Measurements from ENCODE around the gene SHQ1.
"Not testable (repeated sequence)": the region's sequence is repeated elsewhere in the genome, so short reads cannot be mapped to it uniquely, and the experiment has no call there.

Gene SHQ1

DNA sequence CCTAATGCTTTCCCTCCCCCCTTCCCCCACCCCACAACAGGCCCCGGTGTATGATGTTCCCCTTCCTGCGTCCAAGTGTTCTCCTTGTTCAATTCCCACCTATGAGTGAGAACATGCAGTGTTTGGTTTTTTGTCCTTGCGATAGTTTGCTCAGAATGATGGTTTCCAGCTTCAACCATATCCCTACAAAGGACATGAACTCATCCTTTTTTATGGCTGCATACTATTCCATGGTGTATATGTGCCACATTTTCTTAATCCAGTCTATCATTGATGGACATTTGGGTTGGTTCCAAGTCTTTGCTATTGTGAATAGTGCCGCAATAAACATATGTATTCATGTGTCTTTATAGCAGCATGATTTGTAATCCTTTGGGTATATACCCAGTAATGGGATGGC lies 137.8 kb downstream of the SHQ1 start:
- not testable (repeated sequence) for DNase-seq

DNA sequence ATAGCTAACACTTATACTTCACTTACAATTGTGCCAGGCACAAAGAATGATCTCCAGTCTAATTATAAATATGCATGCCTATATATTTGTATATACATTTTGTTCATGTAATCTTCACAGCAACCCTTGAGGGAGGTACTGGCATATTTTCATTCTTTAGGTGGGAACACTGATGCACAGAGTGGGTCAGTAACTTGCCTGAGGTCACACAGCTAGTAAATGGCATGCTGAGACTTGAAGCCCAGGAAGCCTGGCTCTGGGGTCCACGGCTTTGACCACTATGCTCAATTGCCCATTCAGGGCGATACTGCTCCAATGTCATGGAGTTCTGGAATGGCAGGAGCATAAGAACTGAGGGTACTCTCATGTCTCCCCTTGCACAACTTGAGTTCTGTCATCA lies 139.8 kb downstream of the SHQ1 start:
- DNase-seq = no peak

DNA sequence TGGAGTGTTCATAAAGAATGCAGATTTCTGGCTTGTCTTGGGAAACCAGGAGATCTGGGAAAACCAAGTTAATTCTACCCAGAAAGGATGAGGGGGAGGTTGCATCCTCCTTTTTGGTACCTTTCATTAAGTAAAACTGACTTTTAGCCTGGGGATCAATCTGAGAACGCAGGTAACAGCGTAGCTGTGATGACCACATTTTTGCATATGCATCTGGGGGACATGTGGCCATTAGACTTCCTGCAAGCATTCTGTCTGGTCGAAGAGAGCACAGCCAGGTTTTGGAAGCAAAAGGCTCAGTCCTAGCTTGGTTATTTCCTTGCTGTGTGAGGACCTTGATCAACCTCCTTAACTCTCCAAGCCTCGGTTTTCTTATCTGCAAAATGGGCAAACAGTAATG lies 145.2 kb downstream of the SHQ1 start:
- DNase-seq = no peak

DNA sequence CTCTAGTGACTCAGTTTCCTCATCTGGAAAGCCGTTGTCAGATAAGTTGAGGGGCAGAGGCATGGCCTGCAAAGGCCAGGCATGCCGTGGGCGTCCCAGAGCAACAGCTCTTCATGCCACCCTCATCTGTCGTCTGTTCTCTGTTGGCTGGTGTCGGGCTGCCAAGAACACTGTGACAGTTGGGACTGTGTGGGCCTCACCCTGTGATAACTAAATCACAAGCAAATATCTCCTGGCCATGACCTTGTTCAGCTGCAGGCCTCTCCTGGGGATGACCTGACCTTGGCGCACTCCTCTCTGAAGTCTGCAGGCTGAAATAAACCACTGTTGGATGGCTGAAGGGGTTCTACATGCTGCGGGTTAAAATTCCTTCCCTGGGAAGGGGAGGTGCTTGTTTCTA lies 145.9 kb downstream of the SHQ1 start:
- no peak for DNase-seq

DNA sequence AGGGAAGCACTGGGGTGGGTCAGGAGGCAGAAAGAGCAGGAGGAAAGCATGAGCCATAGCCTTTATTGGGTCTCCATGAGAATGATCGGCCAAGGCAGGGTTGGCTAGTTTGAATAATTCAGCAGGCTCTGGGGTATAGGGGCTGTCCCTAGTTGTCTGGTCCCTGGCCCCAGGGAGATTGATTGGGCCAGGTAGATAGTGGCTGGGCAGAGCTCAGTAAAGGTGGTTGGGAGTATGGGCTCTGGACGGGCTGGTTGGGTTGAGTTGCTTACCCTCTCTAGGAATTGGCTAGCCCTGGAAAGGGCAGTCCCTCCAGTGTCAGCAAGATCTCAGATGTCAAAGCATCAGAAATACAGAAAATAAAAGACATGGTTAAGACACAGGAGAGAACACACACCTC lies 148.1 kb downstream of the SHQ1 start:
- no peak for DNase-seq

DNA sequence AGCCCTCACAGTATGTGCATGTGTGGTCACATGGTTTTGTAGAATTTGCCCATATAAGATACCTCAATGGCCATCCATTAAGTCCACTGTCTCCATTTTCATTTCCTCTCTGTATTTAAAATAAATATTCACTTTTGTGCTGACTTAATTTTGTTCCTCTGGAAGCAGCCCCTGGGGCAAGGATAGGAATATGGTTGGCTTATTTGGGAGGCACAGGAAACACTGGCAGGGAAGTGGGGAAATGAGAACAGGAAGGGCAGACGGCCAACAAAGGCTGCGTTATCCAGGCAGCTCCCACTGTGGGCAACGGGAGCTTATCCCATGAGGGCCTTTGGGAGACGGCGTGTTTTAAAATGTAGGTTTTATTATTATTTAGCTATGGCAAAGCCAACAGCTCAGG lies 148.6 kb downstream of the SHQ1 start:
- DNase-seq = no peak

All from RPMI8226 (cell line).